HG02588 (cell line): ENCODE data around the gene NR5A1.

Source experiments
- ATAC-seq: cut with Tn5 transposase; IDR thresholded peaks from one replicate; pipeline ENCODE4 v1.9.1; 2021; ENCODE audit warnings: mild to moderate bottlenecking, moderate library complexity; ENCODE audit not compliant: unreplicated experiment

NR5A1 gene

DNA sequence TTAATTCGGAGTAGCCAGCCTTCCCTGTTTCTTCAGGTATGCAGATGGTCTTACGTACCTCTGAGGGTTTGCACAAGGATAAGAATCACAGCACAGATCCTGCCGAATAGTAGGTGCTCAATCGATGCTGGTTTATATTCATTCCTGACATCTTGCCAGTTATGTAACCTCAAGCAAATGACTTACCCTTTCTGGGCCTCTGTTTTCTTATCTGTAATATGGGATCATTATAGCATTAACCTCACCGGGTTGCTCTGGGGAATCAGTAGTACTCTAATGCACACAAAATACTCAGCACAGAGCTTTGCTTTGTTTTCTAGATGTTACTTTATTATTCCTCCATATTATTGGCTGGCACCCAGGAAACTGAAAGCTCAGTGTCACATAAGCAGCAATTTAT, 7.7 kb upstream of the NR5A1 start:
- ATAC-seq, result no peak

DNA sequence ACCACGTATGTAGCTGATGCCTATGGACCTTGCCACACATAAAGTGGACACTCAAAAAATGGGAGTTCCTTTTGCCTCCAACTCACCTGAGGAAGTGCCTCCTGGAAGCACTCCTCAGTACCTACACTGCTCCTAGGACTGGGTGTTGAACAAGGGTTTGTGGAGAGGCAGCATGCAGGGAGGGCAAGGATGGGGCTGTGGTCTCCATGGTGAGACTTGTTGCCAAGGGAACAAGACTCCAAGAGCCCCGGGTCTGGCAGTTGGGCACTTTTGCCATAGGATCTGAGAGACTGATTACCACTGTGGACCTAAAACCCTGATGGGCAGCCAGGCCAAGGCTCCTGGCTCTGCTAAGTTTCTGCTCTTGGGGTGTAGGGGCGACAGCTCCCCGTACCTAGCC, 6.9 kb upstream of the NR5A1 start:
- no peak for ATAC-seq

DNA sequence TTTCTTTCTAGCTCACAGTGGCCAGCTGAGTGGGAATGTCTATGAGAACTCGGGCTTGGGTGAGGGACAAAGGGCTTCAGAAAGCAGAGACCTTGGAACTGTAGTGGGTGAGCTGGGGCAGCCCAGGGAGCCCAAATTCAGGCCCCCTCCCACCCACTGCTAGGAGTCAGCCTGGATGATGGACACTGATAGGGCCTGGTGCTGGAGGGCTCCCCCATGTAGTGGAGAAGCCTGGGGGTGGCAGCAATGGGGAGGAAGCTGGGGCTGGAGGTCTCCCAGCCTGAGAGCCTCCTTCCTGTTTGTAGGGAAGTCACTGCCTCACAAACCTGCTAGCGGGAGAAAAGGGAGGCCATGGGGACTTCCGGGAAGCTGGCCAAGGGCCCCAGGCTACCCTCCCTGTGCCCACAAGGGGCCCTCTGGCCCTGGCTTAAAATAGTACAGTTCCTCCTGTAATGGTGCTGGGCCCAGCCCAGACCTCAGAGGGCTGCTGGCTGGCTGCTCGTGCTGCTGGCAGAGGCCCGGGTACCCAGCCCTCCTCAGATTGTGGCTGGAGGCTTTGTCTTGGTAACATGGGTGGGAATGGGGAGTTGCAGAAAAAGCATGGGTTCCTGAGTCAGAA, 6.3 kb upstream of the NR5A1 start:
- no peak for ATAC-seq

DNA sequence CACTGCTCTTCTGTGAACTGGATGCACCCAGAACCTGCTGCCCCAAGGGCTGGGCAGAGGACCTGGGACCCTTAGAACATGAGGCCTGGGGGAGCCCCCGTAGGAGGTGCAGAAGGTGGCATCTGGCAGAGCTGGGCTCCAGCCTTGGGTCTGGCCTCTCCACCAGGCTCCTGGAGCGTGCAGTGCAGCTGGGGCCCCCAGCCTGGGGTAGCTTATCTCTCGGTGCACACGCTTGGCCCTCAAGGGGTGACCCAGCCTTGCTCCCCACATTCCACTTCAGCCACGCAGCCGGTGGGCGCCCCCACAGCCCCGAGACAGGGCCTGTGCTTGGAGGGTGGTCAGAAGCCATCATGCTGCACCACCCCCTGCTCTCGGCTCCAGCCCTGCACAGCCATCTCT, 5.6 kb upstream of the NR5A1 start:
- no peak for ATAC-seq

DNA sequence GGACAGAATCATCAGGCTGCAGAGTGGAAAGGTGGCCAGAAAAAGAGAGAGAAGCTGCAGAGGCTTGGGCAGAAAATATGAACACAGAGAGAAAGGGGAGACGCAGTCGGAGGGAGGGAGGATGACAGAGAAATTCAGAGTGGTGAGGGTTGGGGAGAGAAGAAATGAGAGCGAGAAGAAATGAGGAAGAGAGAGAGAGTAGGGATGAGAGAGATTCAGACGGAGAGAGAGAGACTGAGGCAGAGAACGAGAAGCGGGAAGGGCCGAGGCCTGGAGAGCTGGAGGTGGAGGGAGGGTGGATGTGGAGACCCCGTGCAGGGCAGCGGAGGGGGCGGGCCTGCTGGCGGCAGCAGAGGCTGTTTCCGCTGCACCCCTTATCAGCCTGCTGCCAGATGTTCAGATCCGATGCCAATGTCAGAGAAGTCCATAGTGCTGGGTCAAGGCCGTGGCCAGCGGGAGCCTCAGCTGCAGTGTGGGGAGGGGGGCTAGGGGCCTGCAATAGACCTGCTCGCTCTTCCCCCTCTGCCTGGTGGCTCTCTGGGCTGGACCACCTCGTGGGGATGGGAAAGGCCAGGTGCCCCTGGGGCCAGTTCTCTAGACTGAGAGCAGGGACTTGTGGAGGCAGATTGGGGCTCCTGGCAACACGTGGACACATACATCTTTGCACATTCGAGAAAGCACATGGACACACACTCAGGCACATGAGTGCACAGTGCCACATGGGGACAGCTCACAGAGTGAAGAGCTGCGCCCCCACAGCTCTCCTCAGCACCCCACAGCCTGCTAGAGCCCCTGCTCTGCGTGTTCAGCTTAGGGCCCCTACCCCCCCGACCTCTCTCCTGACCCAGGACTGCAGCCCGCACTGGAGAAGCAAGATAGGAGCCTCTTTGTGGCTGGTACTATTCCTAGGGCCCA, 4.9 kb upstream of the NR5A1 start:
- no peak for ATAC-seq

DNA sequence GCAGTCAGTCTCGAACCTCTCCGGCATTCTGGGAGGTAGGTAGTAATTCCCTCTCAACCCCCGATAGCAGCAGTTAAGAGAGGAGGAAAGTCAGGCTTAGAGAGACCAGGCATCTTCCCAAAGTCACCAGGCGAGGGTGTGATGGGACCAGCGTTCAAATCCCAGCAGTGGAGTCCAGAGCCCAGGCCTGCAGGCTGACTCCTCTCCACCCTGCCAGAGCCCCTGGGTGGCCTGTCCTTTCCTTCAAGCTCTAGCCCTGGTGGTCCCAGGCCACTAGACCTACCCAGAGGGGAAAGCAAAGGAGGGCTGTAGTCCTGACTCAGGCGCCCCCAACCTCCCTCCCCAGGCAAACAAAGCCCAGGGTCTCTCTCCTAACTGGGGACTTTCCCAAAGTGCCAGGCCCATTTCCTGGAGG, 4.2 kb upstream of the NR5A1 start:
- ATAC-seq, result no peak

DNA sequence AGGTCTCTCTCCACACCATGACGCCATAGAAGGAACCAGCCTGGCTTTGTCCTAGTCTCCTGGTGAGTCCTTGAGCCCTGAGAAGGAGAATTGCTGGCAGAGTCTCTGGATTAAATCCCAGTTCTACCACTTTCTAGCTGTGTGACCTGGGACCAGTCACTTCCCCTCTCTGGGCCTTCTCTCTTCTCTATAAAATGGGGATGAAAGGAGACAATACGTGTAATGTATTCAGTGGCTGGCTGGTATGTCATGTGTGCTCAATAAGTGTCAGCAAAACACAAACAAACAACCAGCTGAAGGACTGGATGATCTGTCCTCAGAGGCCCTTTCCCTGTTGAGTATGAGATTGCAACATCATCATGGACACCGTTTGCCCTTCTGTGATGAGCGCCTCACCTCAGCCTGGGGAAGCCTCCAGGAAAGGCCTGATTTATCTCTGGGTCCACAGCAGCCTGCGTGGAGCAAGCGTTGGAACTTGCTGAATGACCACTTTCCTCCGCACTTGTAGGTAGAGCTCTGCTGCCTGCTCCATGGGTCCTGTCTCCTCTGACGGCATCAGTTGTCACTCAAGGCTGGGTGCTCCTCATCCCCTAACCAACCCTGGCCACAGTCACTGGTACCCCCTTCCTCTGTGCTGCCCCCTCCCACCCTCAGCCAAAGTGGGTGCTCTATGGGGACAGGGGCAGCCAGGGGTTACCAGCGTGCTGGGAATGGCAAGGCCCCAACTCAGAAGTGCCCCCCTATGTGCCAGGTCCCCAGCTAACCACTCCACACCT, 3.6 kb upstream of the NR5A1 start:
- ATAC-seq, result no peak

DNA sequence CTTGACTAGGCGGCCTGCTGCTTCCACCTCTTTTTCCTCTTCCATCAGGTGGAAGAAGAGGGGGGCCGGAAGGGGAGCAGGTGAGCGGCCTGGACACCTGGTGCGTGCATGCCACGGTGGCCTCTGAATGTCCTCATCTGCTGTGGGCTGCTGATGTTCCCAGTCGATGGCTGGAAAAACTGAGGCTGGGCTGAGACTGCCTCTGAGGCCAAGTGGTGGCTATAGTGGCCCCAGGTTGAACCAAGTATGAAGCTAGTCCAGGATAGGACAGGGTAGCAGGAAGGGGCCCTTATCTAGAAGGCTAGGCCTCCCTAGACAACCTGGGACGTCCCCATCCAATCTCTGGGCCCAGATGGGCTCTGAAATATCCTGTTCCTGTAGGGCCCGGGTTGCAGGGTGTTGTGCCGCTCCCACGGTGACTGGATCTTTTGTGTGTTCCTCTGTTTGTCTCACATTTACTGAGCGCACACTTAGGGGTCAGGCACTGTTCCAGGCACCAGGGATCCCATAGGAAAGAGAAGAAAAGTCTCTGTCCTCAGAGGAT, 753 bp upstream of the NR5A1 start:
- no peak for ATAC-seq

DNA sequence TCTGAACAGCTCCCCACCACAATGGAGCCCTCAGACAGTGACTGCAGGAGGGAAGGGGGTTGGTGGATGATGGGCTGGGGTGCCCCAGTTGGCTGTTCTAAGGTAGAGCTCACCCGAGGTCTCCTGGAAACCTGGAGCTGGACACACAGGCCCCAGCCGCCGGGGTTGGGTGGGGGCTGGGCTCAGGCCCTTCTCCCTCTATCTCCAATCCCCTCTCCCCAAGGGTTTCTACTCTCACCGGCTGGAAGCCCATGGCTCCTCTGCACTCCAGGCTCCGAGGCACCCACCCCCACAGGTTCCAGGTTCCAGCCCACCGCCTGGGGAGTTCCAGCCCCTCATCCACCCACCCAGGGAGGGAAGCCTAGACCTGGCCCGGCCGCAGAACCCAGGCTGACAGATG, 766 bp downstream of the NR5A1 start:
- no peak for ATAC-seq

DNA sequence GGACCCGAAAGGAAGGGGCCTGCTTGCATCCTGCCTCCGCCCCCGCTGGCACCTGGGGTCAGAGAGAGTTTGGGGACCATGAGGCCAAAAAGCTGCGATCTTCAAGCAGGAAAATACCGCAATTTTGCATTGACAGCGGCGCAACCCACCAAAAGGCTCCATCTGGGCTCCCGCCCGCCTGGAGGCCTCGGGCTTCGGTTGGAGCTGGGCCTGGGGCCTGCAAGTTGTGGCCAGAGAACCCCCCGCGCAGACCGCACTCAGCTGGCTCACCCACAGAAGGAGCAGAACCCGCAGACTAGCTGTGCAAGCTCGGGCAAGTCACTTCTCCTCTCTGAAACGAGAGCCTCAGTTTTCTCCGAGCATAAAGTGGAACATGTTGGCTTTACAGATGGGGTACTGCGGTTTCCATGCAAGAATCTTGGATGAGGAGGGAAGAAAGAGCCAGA, 1.3 kb downstream of the NR5A1 start:
- no peak for ATAC-seq

DNA sequence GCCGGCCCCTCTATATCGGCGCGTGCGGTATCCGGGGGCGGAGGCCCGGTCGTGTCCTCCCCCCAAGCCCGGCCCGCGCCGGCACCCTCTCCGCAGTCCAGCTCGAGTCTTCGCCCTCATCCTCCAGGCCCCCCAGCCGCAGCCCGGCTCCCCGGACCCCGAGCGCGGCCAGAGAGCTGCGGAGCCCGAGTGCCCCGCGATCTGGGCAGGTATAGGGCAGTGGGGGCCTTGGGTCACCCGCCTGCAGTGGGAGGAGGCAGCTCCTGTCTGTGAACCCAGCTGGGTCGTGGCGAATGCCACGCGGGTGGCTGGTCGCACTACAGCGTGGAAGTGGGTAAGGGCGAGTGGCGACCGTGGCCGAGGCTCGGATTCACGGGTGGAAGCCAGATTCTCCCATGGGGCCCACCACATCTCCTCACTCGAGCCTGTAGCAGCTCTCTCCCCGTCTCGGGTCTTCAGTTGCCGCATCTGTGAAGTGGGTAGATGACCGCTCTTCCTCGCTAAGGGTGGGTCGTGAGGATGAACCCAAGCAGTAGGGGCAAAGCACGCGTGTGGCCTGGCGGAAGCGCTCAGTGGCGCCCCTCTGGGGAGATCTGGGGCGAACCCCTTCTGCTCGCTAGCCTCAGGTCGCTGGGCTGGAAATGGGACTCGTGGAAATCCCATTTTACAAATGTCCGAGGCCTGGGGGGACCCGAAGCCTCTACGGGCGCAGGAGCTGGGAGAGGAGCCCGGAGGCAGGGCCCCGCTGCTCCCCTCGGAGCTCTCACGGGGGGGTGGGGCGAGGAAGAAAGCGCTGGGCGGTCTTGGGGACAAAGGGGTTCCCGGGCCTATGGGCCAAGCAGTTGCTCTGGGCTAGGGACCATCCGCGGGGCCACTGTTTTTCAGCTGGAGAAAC, 1.9 kb downstream of the NR5A1 start:
- no peak for ATAC-seq

DNA sequence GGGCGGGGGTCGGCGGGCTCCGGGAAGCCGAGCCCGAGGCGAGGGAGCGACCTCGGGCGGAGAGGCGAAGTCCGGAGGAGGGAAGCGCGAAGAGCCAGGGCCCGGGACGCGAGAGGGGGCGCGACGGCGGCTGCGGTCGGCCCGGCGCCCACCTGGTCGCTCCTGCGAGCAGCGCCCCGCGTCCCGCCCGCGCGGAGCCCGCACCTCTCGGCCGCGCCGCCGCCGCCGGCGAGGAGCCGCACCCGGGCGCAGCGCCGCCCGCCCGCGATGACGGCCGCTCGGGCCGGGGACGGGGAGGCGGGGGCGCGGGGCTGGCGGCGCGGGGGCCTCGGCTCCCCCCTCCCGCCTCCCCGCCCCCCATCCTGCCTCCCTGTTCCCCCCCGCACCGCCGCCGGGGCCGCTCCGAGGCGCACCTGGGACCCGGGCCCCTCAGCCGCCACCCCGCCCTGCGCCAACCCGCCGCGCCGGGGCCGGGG, 2.6 kb downstream of the NR5A1 start:
- ATAC-seq, result no peak

DNA sequence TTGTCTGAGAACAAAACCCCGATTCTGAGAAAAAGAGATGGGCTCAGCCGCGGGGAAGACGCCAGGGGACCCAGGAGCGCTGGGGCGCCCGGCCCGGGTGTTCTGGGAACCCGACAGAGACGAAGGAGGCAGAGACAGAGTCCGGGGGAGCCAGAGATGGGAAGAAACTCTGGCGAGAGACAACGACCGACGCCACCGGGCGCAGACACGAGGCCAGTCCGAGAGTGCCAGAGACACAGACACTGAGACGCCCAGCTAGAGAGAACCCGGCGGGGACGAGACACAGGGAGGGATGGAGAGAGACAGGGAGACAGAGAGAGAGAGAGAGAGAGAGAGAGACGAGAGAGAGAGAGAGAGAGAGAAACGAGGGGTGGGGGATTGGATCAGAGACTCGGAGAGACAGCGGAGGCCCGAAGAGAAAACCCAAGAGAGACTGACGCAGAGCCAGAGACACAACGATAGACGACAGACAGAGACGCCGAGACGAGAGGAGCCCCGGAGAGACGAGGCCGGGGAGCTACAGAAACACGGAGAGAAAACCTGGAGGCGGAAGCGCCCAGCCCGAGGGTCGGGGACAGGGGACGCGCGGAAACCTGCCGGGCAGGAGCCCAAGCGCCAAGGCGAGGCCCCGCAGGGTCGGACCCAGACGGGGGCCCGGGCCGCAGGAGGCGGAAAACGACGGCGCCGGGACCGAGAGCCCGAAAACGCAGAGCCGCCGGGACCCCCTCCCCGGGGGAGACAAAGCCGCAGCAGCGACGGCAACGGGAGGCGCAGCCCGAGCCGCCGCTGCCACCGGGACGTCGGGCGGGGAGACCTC, 3.3 kb downstream of the NR5A1 start:
- no peak for ATAC-seq

DNA sequence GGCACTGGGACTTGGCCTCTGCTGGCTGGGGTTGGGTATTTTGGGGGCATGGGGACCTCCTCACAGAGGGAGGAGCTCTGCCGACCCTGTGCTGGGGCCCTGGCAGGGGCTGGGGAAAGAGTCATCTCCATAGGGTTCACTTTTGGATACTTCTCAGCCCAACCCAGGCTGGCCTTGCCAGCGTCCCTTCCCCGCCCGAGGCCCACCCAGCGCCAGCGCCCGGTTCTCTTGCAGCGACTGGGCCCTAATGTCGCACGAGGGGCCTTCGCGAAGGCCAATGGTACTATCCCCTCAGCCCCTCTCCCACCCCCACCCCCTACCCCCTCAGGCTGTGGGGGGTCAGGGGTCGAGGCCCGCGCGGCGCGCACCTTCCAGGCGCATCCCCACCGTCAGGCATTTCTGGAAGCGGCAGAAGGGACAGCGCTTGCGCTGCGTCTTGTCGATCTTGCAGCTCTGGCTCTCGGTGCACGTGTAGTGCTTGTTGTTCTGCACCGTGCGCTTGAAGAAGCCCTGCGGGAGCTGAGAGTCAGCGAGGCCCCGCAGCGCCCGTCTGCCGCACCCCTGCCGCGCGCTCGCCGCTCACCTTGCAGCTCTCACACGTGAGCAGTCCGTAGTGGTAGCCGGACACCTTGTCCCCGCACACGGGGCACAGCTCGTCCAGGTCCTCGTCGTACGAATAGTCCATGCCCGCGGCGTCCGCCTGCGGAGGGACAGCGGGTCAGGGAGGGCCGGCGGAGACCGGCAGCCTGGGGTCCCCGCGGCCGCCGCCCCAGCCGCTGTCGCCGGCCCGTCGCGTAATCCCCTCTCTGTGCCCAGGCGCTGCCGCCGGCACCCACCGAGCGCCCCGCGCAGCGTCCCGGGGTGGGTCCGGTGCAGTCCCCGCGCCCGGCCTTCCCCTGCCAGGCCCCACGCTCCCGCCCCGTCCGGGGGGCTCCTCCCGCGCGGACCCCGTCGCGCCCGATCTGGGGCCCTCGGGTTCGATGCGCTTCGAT, 4.2 kb downstream of the NR5A1 start:
- no peak for ATAC-seq

DNA sequence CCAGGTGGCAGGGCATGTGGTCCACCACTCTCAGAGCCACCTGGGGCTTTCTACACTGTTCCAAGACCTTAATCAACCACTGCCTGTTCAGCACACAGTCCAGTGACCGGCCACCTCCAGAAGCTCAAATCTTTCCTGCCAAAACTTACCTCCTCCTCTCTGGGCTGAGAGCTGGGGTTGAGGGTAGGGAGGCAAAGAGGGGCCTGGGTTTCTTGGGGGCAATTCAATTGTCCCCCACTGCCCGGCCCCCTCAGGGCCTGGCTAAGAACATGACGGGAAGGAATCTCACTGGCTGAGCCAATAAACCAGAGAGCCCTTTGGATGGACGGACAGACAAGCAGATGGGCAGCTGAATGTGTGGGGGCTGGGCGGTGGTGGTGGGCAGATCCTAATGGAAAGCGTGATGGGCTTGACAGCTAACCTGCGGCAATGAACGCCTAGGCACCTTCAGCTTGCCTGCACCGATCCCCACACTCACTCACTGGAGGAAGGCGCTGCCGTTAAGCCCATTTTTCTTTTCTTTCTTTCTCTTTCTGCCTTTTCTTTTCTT, 5.4 kb downstream of the NR5A1 start:
- ATAC-seq, result no peak

DNA sequence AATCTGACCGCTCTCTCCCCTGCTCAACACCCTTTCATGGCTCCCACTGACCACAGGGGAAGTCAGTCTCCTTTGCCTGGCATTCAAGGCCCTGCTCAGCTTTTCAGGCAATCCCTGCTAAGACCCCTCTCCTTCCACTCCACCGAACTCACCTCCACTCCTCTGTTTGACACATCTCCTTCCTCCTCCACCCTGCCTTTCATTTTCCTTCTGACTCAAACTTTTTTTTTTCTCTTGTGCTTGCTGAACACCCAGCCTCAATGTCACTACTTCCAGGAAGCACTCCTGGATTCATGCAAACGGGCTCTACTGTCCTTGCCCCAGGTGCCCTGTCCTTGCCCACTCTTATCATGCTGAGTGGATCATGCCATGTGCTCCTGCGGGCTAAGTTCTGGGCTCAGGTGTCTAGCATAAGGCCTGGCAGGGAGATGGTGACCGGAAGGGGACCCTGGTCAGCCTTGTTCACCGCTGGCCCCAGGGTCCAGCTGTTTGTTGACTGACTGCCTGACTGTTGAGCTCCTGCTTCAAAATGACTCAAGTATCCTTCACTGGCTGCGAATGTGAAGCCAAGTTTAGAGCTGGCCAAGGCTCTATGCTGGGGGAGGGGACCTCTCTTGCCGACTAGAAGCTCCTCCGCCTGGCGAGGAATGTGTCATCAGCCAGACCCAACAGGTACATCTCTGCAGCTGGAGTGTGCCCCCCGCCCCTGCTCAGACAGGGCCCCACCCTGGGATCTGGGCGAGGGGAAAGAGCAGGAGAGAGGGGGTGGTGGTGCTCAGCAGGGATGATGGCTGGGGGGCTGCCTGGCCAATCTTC, 6.2 kb downstream of the NR5A1 start:
- no peak for ATAC-seq
